ENCODE measurements around the gene GMCL1.

The GMCL1 gene

DNA sequence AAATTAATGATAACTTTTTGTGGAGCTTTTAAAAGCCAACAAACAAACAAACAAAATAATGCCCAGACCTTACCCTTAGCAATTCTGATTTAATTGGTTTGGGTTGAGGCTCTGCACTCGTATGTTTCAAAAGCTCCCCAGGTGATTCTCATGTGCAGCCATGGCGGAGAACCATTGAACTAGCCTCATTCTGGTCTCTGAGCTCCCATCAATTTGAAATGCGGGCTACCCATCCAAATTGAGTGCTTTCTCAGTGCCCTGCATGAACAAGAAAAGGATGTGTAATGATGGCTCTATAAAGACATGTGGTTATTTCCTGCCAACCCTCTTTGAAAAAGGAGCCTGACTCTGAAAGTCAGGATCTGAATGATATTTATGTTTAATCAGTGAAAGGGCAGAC lies 93.7 kb downstream of the GMCL1 start:
- no peak for DNase-seq

DNA sequence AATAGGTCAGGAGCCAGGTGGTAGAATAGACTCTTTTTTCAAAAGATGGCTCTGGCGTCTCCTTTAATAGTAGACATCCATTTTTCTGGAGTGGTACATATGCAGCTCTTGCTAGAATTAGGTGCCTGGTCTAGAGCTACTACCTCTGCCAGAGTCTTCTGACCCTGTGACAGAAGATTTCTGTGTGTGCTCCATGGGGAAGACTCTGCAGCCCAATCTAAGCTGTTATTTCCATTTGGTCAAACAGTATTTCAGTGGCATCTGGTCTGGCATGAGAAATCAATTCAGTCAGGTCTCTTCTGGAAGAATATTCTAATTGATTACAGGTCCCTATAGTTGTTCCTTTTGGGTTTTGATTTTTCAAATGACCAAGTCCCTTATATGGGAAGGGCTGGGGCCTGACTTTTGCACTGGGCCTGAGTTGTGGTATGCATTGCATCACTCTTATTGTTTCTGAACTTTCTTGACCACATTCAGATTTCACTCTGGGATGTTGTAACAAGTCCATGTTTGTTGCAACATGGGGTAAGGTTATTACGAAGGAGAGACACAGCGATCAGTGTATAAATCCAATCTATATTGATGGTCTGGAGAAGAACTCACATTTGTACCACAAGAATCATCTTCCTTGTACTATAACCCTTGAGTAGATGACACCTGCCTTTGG lies 97.5 kb downstream of the GMCL1 start:
- no peak for DNase-seq
